Measurements from ENCODE around the gene PLA2G4E.

Gene PLA2G4E

GRCh38 chr15:42060477-42060763 lies 39.6 kb upstream of the PLA2G4E start:
- DNase-seq (ENCODE audit: low spot score in 2 of 2) = no peak
- H3K4me1 Mint-ChIP-seq = peaks cover 8% of the 10 kb centered on the region
- no peak for ATAC-seq (ENCODE audit: low read depth)
- no peak overlapping the region for H3K27ac Mint-ChIP-seq
- no peaks in the 10 kb centered on the region for H3K36me3 Mint-ChIP-seq
- H3K4me3 Mint-ChIP-seq = no peak overlapping the region
- no peaks in the 10 kb centered on the region for H3K9me3 Mint-ChIP-seq
- peaks cover 21% of the 10 kb centered on the region for H3K27me3 Mint-ChIP-seq

DNA sequence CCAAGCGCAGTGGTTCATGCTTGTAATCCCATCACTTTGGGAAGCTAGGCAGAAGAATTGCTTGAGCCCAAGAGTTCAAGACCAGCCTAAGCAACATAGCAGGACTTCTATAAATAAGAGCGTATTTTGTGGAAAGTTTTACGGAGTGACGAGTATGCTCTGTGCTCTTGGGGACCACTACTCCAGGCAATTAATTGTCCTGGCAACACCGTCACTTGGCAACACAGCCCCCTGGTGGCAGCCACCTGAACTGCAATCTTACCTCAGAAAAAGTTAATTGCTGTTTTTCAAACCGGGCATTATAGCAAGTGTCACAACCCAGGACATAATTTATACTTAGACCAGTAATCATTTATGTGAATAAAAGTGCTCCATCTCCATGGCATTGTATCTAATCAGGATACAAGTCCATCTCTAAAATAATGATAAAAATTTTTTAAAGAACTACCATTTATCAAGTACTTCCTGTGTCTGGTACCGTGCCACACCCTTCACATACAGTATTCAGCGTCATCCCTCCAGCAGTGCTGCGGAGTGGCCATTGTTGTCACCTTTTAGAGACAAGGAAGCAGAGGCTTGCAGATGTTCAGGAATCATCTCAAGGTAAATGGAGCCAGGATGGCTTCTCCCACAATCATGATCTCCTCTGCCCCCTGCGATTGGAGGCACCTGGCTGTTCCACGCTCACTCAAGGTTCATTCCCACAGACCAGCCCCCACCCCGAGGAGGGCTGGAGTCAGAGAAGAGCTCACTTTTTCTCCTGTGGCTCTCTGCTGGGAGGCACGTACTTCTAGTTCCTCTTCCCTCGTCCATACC lies 39.0 kb upstream of the PLA2G4E start:
- peak; percentile 71 to 75 for DNase-seq (ENCODE audit: low spot score in 2 of 2)

DNA sequence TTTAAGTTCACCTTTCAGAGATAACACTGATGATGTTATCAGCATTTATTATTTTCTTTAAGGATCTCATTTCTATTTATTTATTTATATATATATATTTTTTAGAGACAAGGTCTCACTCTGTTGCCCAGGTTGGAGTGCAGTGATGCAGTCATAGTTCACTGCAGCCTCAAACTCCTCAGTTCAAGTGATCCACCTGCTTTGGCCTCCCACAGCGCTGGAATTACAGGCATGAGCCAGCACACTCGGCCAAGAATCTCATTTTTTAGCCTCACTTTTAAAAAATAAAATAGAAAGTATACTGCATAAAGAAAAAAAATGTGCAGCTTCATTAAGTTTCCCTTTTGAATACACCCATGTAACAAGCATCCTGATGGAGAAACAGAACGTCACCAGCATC lies 37.9 kb upstream of the PLA2G4E start:
- Mint-ChIP-seq H3K9me3 (no peaks in the 10 kb centered on the region), H3K36me3 (no peaks in the 10 kb centered on the region), H3K27ac (no peak overlapping the region), H3K27me3 (peaks cover 18% of the 10 kb centered on the region), H3K4me3 (no peak overlapping the region), H3K4me1 (peaks cover 8% of the 10 kb centered on the region)
- ATAC-seq (ENCODE audit: low read depth) (no peak), DNase-seq (ENCODE audit: low spot score in 2 of 2) (no peak)

More for the DNA sequence above, 39.0 kb upstream of the PLA2G4E start:
- Mint-ChIP-seq H3K9me3 (no peaks in the 10 kb centered on the region), H3K4me1 (peaks cover 8% of the 10 kb centered on the region), H3K36me3 (no peaks in the 10 kb centered on the region), H3K27me3 (peaks cover 21% of the 10 kb centered on the region), H3K4me3 (no peak overlapping the region), H3K27ac (no peak overlapping the region)
- peak; percentile 61 for ATAC-seq (ENCODE audit: low read depth)

DNA sequence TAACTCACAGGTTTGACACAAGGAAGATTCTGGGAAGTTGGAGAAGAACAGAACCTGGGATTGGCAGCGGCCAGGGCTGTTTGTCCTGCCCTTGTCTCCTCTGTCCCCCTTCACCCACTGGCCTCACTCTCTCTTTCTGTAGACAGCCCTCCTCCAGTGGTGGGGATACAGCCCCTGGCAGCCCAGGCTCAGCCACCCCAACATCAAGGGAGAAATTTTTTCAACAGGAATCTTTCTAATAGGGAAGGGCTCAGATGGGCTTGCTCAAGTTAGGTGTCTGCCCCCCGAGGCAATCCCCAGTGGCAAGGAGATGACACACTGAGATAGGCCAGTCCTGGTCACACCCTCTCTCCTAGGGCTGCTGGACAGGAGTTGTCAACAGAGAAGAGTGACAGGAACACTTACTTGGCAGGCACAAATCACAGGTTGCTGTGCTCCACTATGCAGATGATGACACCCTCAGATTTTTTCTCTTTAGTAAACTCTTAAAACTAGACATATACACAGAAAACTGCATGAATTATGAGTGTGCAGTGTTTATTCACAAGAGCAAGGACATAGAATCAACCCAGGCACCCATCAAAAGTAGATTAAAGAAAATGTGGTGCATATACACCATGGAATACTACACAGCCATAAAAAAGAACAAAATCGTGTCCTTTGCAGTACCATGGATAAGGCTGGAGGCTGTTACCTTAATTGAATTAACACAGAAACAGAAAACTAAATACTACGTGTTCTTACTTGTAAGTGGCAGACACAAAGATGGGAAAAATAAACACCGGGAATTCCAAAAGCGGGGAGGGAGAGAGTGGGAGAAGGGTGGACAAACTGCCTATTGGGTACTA lies 37.2 kb upstream of the PLA2G4E start:
- ATAC-seq (ENCODE audit: low read depth) (no peak), DNase-seq (ENCODE audit: low spot score in 2 of 2) (no peak)
- H3K4me3 Mint-ChIP-seq = no peak overlapping the region
- H3K36me3 Mint-ChIP-seq = no peaks in the 10 kb centered on the region
- peaks cover 17% of the 10 kb centered on the region for H3K27me3 Mint-ChIP-seq
- peaks cover 8% of the 10 kb centered on the region for H3K4me1 Mint-ChIP-seq
- no peak overlapping the region for H3K27ac Mint-ChIP-seq
- H3K9me3 Mint-ChIP-seq = no peaks in the 10 kb centered on the region

DNA sequence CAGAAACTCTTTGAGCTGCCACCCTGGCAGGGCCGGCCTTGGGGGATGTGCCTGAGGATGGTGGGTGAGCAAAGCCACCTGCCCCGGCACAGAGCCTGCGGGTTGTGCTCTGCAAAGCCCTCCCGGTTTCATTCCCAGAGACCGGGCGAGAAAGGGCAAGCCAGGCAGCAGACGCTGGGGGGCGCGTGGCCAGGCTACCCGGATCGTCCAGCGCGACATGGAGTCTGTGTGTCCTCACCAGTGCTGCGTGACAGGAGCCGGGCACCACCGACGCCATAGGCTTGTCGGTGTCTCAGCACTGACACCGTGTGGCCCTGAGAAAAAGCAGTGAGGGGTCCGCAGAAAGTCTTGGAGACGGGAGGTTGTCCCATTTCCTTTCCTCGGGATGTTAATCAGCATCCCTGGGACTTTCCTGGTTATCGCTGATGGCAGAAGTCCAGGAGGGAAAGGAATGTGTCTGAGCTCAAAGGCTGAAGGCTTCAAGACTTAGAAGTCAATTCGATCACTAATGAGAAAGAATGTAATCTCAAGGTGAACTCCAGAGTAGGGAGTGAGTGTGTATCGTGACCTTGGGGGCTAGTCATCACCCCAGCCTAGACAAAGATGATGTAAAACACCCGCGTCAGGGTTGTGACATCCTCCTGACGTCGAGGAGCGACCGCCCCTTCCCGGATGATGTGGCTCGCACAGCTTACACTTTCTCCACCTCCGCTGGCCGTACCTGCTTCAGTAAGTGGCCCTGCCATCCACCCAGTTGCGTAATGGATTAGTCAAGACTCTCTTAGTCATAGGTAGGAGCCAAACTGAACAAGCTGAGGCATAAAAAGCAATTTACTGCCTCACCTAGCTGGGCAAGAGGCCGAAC lies 36.3 kb upstream of the PLA2G4E start:
- DNase-seq (ENCODE audit: low spot score in 2 of 2) (peak; percentile 14 to 36), ATAC-seq (ENCODE audit: low read depth) (peak; percentile 69)
- H3K36me3 Mint-ChIP-seq = no peaks in the 10 kb centered on the region
- peaks cover 17% of the 10 kb centered on the region for H3K27me3 Mint-ChIP-seq
- no peak overlapping the region for H3K27ac Mint-ChIP-seq
- peak overlapping the region; percentile 57 for H3K4me3 Mint-ChIP-seq
- H3K9me3 Mint-ChIP-seq = no peaks in the 10 kb centered on the region
- H3K4me1 Mint-ChIP-seq = peaks cover 8% of the 10 kb centered on the region

GRCh38 chr15:42053914-42054313 lies 33.1 kb upstream of the PLA2G4E start:
- Mint-ChIP-seq H3K4me1 (peaks cover 8% of the 10 kb centered on the region), H3K9me3 (no peaks in the 10 kb centered on the region), H3K27me3 (peaks cover 15% of the 10 kb centered on the region), H3K4me3 (no peak overlapping the region), H3K36me3 (no peaks in the 10 kb centered on the region), H3K27ac (no peak overlapping the region)
- DNase-seq (ENCODE audit: low spot score in 2 of 2) (no peak), ATAC-seq (ENCODE audit: low read depth) (no peak)

DNA sequence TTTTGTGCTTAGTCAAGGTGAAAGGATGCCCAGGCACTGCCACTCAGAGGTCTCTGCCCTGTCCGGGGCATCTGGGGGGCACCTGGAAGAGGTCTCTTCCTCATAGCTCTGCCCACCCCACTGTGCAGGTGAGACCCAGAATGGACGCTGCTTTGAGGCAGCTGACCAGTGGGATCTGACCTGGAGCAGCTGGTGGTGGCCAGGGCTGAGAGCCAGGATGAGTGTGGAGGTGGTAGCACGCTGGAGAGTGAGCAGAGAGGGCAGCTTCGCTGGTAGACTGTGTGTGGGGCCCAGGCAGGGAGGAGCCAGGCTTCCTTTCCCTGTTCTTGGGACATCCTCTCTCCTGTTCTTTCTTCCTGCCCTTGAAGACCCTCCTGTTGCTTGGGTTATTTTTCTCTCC lies 32.2 kb upstream of the PLA2G4E start:
- no peak for ATAC-seq (ENCODE audit: low read depth)
- no peak overlapping the region for H3K27ac Mint-ChIP-seq

DNA sequence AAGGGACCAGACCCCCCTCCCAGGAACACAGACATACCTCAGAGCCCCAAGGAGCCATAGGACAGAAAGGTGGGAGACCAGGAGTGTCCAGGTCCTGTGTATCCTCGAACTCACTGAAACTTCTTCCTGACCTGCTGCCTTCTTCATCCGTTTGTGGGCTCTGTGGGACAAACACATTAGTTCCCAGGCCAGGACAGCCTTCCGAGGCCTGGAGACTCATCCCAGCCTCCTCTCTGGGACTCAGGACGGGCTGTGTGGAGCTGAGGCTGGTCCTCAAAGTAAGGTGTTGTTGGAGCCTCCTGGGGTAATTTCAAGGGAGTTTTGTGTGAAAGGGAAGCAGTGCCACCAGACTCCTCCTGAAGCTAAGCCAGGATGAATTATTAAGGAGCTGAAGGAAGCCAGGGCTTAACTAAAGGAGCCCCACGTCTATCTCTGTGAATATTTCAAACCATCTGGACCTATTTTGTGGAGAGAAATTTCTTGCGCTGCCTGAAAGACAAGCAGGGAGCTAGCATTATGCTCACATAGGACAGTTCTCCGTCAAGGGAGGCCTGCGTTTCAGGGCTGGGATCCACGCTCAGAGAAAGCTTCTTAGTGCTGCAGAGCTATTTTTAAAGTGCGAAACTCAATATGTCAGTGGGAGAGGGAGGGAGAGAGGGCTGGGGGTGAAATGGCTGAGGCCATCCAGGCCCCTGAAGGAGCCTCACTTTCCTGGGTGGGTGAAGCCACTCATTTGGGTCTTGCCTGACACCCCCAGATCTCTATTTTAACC lies 29.8 kb upstream of the PLA2G4E start:
- Mint-ChIP-seq H3K27me3 (peaks cover 8% of the 10 kb centered on the region), H3K4me1 (no peaks in the 10 kb centered on the region), H3K27ac (no peak overlapping the region), H3K4me3 (no peak overlapping the region), H3K36me3 (no peaks in the 10 kb centered on the region), H3K9me3 (no peaks in the 10 kb centered on the region)
- no peak for DNase-seq (ENCODE audit: low spot score in 2 of 2)
- ATAC-seq (ENCODE audit: low read depth) = no peak

More for the DNA sequence above, 32.2 kb upstream of the PLA2G4E start:
- Mint-ChIP-seq H3K27me3 (peaks cover 16% of the 10 kb centered on the region), H3K9me3 (no peaks in the 10 kb centered on the region), H3K4me3 (no peak overlapping the region), H3K4me1 (peaks cover 8% of the 10 kb centered on the region), H3K36me3 (no peaks in the 10 kb centered on the region)
- no peak for DNase-seq (ENCODE audit: low spot score in 2 of 2)

DNA sequence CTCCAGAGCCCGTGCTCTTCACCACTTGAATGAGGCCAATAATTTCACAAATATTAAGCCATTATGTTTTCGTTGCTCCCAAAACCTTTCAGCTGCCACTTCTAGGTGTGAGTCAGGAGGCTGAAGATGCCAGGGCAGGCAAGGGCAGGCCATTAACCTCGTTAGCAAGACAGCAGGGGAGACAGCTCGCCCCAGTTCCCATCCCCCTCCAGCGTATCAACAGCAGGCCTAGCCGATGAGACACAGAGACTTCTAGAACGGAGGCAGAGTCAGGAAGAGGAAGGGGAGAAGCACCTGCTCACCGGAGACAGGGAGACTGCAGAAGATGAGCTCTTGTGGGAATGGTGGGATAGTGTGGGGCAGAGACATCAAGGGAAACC lies 28.0 kb upstream of the PLA2G4E start:
- peaks cover 5% of the 10 kb centered on the region for H3K4me1 Mint-ChIP-seq
- H3K9me3 Mint-ChIP-seq = no peaks in the 10 kb centered on the region
- ATAC-seq (ENCODE audit: low read depth) = no peak
- no peaks in the 10 kb centered on the region for H3K36me3 Mint-ChIP-seq
- H3K27me3 Mint-ChIP-seq = peaks cover 13% of the 10 kb centered on the region
- no peak overlapping the region for H3K4me3 Mint-ChIP-seq
- no peak for DNase-seq (ENCODE audit: low spot score in 2 of 2)
- H3K27ac Mint-ChIP-seq = no peak overlapping the region

GRCh38 chr15:42048080-42048820 lies 27.4 kb upstream of the PLA2G4E start:
- peaks cover 13% of the 10 kb centered on the region for H3K27me3 Mint-ChIP-seq
- no peak for DNase-seq (ENCODE audit: low spot score in 2 of 2)
- ATAC-seq (ENCODE audit: low read depth) = no peak
- H3K36me3 Mint-ChIP-seq = no peaks in the 10 kb centered on the region
- no peaks in the 10 kb centered on the region for H3K9me3 Mint-ChIP-seq
- no peak overlapping the region for H3K4me3 Mint-ChIP-seq
- H3K4me1 Mint-ChIP-seq = peaks cover 5% of the 10 kb centered on the region
- no peak overlapping the region for H3K27ac Mint-ChIP-seq

DNA sequence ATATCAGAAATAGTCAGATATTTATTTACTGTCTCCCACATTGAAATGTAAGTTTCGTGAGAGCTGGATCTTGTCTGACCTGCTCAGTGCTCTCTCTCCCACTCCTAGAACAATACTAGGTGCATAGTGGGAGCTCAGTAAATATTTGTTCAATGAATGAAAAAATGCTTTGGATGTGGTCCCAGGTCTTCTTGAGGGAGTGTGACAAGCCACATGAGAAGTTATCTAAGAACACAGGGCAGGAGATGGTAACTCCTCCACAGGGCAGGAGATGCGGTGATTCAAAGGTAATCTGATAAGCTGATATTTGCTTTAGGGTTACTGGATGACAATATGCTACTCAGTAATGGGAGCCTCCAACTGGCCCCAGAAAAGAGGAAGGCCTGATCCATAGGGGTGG lies 25.8 kb upstream of the PLA2G4E start:
- no peaks in the 10 kb centered on the region for H3K9me3 Mint-ChIP-seq
- ATAC-seq (ENCODE audit: low read depth) = no peak

GRCh38 chr15:42045211-42045615 lies 24.4 kb upstream of the PLA2G4E start:
- H3K9me3 Mint-ChIP-seq = no peaks in the 10 kb centered on the region
- no peak overlapping the region for H3K4me3 Mint-ChIP-seq
- DNase-seq (ENCODE audit: low spot score in 2 of 2) = no peak
- no peak overlapping the region for H3K27ac Mint-ChIP-seq
- no peaks in the 10 kb centered on the region for H3K36me3 Mint-ChIP-seq
- H3K27me3 Mint-ChIP-seq = peaks cover 13% of the 10 kb centered on the region
- no peak for ATAC-seq (ENCODE audit: low read depth)
- peaks cover 5% of the 10 kb centered on the region for H3K4me1 Mint-ChIP-seq

More for the DNA sequence above, 25.8 kb upstream of the PLA2G4E start:
- Mint-ChIP-seq H3K4me3 (no peak overlapping the region), H3K27ac (no peak overlapping the region), H3K27me3 (peaks cover 14% of the 10 kb centered on the region), H3K36me3 (no peaks in the 10 kb centered on the region), H3K4me1 (peaks cover 5% of the 10 kb centered on the region)
- DNase-seq (ENCODE audit: low spot score in 2 of 2) = no peak

All from memory B cell (primary cell).